IPS-18c (cell line): ENCODE data around the gene RNF8.
A peak's percentile ranks its signal among the peaks of the same experiment; 100 is the strongest.
"Not testable (repeated sequence)": the region's sequence is repeated elsewhere in the genome, so short reads cannot be mapped to it uniquely, and the experiment has no call there.

Source experiments
- H3K4me3 ChIP-seq: 2 replicates; pipeline ENCODE4 v1.7.0; 2013; ENCODE audit warnings: low read depth, mild to moderate bottlenecking, low read length, moderate library complexity; ENCODE audit not compliant: insufficient read depth
- H3K9me3 ChIP-seq: one replicate; pipeline ENCODE4 v1.6.1; 2013; ENCODE audit warnings: mild to moderate bottlenecking, low read length, moderate library complexity; ENCODE audit not compliant: control insufficient read depth, insufficient read depth

RNF8 gene, protein sequence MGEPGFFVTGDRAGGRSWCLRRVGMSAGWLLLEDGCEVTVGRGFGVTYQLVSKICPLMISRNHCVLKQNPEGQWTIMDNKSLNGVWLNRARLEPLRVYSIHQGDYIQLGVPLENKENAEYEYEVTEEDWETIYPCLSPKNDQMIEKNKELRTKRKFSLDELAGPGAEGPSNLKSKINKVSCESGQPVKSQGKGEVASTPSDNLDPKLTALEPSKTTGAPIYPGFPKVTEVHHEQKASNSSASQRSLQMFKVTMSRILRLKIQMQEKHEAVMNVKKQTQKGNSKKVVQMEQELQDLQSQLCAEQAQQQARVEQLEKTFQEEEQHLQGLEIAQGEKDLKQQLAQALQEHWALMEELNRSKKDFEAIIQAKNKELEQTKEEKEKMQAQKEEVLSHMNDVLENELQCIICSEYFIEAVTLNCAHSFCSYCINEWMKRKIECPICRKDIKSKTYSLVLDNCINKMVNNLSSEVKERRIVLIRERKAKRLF

DNA sequence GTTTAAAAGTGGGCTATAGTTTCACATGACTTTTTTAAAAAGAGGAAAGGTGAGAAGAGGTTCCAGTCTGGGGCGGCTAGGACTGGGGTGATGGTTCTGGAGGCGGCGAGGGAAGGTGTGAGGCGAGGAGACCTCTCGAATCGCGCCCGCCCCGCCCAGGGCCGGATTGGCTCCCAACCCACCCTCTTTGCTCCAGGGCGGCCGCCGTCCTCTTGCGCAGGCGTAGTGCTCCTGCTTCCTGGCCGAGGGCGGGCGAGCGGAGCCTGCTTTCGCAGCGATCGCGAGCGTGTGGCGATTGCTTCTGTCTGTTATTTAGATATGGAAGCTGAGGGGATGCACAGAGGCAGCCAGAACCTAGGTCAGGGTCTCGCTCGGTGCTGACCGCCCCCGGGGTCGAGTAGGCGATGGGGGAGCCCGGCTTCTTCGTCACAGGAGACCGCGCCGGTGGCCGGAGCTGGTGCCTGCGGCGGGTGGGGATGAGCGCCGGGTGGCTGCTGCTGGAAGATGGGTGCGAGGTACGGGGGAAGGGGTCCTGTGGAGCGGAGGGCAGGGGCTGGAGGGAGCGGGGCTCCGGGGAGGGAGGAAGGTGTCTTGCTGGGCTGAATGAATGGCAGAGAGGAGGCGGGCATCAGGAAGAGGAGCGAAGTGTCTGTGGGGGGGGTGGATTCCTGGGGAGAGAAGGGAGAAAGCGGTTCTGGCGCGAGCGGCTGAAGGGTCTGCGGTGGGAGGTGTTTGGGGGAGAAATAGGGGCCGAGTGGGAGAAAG lies at the start of gene RNF8:
TSS of gene RNF8 (plus strand) at position 223 of the 765 bp plus-strand sequence. CDS start at position 405, 182 bp downstream.
- Histone ChIP-seq H3K4me3 (peak within 1 kb of the TSS; percentile 97), H3K9me3 (peaks cover 2% of the 10 kb centered on the region)

DNA sequence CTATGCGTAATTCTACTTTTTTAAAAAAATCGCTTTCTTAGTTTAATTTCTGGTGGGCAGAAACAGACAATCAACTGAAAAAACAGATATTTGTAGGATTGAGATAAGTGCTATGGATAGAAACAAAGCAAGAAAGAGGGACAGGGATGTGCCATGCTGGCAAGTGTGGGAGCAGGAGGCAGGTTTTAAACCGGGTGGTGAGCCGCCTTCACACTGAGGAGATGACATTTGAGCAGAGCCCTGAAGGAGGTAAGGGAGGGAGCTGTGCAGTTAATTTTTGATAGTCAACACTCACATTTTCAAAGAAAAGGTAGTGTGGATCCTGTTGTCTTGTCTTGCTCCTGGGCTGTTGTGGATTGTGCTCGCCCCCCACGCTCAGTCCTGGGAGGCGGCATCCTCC lies 49.0 kb upstream of the RNF8 start:
- Histone ChIP-seq H3K4me3 (no peak overlapping the region), H3K9me3 (no peaks in the 10 kb centered on the region)

DNA sequence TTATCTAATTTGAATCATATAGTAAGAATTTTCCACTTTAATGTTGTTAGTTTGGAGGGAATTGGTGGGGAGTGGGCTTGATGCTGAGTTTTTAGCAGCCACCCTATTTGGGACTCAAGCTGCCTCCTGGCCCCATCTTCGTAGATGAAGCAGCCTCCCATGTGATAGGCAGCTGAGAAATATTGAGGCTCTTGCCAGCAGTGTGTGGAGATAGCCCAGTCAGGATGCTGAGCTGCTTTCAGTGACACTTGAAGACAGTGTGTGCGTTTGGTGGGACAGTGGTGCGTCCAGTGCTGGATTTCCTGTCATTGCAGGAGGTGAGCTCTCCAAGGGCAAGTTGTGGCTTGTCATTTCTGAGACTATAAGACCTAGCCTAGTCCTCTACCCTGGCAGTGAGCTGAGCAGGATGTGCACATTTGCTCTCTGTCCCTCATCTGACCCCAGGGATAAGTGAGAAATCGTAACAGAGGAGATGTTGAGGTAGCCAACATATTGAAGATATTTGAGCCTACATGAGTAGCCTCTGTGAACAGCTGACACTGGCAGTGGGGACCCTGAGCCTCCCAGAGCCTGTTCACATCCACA lies 47.9 kb upstream of the RNF8 start:
- no peaks in the 10 kb centered on the region for H3K9me3 ChIP-seq
- no peak overlapping the region for H3K4me3 ChIP-seq

DNA sequence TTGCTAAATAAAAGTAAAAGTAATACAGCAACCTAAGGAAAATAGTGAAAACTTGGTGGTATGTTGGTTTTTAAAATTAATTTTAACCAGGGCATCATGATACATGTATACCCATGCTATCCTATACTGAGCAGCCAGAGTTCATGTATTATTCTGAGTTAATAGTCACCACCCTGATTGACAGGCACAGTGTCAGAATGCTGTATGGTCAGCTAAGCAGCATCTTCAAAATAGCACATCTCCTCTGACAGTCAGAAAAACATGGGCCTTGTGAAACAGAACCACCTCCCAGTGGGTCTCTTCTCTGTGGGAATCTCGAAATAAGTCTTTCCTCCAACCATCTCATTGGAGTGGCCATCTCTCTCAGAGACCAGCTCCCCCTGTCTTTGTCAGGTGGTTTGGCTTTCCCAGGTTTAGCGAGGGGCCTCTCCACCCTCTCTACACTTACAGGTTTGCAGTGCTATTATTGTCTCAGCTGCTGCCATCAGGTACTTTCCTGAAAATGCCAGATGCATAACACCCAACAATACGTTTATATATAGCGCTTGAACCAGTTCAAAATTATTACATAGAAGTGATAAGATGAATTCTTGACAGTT lies 47.1 kb upstream of the RNF8 start:
- H3K4me3 ChIP-seq: no peak overlapping the region
- H3K9me3 ChIP-seq: no peaks in the 10 kb centered on the region

DNA sequence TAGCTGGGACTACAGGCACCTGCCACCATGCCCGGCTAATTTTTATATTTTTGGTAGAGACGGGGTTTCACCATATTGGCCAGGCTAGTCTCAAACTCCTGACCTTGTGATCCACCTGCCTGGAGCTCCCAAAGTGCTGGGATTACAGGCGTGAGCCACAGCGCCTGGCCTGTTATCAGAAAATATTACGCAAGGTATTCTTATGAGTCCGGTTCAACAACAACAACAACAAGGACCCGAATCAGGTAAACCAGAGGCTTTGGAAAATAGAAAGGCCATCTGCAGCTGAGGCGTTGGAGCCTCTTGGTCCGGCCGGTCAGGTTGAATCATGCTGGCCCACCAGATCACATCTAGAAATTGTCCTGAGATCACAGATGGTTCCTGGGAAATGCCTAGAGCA lies 46.3 kb upstream of the RNF8 start:
- not testable (repeated sequence) for H3K4me3 ChIP-seq, H3K9me3 ChIP-seq

DNA sequence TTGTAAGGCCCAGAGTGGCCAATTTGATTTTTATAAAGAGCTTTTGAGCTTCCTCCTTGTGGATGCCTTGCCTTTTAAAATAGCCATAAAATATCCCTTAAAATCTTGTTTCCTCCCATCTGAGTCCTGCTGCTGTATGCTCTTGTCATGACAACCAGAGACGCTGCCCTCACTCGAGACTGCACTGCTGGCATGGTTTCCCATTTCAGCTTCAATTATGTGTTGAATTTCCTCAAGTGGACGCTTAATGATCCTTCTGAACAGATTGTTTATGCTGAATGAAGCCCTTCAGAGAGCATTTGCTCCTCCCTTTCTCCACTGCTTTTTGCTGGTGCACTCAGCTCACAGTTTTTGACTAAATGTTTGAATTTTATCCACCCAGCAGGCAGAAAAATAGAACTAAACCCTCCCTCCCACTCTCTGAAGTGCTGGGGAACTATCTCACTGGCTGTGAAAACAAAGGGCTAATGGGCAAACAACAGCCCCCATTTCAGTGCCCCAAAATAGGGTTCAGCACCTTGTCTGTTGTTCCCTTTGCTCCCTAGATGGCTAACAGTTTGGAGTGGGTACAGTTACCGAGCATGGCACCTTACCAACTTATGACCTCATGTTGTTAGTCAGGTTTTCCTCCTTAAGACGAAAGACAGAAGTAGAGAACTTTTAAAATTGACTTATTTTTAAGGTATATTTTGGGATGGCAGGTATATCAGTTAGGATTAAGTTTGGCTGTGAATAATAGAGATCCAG lies 45.5 kb upstream of the RNF8 start:
- Histone ChIP-seq H3K4me3 (no peak overlapping the region), H3K9me3 (no peaks in the 10 kb centered on the region)

DNA sequence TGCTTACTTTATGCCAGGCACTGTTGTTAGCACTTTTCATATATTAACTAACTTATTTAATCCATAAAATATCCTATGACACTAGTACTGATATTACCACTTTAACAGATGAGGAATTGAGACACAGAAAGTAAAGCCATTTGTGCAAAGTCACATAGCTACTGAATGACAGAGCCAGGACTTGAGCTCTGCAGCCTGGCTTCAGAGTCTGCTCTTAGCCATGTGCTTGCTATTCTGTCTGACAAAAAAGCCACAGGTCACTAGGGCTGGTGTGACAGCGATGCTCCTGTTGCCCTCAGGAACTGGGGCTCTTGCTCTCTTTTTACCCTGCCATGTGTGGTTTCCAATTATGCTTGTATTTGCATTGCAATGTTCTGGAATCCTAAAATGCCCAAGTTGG lies 44.7 kb upstream of the RNF8 start:
- Histone ChIP-seq H3K4me3 (no peak overlapping the region), H3K9me3 (no peaks in the 10 kb centered on the region)

DNA sequence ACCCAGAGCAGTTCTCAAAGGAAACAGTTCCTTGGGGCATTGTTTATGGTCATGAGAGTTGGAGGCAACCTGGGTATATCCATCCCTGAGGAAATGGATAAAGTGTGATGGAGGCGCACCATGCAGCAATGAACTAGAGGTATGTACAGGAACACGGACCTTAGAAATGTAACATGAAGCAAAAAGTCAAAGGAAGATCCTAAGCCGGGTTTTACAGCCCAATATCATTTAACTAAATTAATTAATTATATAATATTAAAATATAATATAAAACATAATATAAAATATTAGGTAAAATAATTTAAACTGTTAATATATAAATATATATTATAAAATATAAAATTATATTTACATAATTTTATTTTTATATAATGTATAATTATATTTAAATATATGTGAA lies 44.1 kb upstream of the RNF8 start:
- H3K9me3 ChIP-seq: no peaks in the 10 kb centered on the region
- no peak overlapping the region for H3K4me3 ChIP-seq

DNA sequence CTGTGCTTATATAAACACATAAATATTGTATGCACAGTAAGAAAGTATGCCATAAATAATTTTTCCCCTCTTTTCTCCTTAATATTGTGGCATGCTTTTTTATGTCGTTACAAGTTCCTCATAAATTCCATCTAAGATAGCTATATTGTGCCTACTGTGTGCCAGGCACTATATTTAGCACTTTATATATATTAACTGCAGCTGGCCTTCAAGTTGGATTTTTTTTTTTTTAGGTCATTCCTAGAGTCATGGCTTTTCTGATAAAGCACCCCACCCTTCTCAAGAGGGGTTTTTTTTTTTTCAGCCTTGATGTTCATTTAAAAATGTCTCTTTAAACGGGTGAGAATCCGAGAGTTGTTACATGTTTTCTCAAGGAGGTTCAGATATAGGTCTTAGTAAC lies 42.8 kb upstream of the RNF8 start:
- H3K9me3 ChIP-seq: no peaks in the 10 kb centered on the region
- no peak overlapping the region for H3K4me3 ChIP-seq

DNA sequence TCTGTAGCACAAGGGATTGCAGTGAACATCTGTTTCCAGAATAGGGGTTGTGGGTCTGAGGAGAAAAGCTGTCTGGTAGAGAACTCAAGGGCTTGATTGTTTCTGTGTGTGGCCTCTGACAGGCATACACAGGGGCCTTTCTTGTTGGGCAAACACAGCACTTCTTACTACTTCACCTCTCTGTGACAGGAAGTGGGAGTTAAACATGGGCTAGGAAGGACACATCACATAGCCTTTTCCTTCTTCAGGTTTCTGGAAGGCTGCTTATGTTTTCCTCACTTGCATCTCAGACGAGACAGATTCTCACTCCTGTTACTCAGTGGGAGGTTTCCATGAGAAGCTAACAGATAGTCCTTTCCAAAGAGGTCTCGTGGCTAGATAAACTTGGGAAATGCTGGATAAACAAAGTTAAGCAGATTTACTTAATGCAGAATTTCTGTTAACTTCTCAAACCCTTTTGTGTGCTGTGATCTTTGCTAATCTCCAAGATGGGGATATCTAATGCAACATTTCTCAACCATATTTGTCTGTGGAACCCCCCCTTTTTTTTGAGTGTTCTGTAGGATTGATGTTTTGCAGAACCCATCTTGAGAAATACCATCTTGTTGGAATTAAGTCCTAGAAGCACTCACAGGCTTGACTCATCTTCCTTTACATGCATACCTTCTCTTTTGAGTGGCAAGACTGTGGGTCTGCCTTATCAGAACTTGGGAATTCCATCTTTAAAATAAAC lies 41.9 kb upstream of the RNF8 start:
- H3K4me3 ChIP-seq: no peak overlapping the region
- H3K9me3 ChIP-seq: no peaks in the 10 kb centered on the region

DNA sequence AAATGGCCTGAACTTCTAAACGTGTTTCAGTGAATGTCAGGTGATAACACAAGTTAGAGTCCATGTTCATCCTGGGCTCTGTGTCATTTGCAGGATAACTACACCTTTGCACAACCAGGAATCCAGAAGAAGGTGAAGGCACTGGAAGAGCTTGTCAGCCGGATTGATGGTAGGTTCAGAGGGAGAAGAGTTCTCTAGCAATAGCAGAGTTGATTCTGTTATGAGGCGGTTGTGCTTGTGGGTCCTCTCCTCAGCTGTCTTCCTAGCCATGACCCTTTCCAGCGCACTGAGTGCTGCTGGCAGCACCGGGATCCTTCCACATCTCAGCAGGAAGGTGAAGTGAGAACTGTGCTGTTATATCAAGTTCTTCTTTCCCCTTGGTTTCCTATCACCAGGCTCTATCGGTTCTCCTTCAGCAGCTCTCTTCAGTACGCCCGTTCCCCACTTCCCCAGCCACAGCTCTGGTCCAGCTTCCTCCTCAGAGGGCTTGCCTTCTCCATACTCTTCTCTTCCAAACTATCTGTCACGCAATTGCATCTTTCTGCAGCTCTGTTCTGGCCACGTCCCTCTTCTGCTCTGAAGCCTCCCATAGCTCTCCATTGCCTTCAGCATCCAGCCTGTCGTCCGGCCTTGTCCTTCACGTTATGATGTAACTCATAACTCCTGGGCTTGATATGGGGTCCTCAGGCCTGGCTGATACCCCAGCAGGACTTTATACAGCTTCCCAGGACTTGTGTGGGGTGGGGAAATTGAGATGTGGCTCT lies 39.9 kb upstream of the RNF8 start:
- Histone ChIP-seq H3K4me3 (no peak overlapping the region), H3K9me3 (no peaks in the 10 kb centered on the region)

DNA sequence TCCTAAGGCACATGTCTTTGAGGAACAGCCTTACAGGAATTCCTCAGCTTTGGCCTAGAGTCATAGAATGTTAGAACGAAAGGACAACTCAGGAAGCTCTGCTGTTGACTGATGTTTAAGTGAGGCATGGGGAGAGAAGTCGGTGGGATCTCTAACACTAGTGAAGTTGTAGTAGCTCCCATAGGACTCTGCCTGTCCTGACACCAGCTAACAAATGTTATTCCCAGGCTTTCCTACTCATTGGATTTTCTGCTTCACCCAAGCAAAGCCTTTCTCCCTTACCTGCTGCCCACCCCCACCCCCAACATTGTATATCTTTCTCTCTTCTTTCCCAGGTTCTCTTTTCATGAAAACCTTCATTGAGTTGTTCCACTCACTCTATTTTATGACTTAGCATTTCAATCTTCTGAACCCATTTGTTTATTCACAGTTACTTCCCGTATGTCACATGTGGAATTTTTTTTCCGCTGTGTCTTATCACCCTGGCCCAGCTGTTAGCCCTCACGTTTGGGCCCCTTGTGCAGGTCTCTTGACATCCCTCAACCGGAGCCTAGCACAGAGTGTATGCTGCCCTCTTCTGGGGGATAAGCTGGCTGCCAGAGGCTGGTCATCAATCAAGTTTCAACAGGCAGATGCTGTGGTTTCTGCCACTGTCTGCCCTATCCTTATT lies 39.2 kb upstream of the RNF8 start:
- no peak overlapping the region for H3K4me3 ChIP-seq
- H3K9me3 ChIP-seq: no peaks in the 10 kb centered on the region

DNA sequence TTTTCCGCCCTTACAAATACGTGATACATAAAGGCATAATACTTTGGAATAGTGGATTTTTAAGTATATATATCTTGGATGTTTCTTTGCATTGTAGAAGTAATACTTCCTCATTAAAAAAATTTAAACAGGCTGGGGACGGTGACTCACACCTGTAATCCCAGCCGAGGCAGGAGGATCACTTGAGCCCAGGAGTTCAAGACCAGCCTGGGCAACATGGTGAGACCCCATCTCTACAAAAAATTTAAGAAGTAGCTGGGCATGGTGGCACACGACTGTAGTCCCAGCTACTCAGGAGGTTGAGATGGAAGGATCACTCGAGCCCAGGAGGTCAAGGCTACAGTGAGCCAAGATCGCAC lies 38.6 kb upstream of the RNF8 start:
- Histone ChIP-seq H3K4me3 (no peak overlapping the region), H3K9me3 (no peaks in the 10 kb centered on the region)

DNA sequence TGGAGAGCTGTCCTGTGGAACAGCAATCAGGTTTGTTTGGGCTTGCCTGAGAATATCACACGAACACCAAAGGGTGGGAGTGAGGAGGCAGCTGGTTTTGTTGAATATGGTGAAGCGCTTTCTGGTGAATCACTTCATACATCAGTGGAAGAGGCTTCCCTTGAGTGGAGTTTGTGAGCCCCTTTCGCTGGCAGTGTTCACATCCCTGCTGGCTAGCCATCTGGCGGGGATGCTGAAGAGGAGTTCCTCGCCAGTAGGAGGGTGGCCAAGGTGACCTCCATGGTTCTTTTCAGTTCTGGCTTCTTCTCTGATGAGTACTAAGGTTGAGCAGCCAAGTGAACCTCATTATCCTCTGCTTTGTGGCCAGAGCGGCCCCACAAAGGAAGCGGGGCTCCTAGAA lies 37.7 kb upstream of the RNF8 start:
- Histone ChIP-seq H3K4me3 (no peak overlapping the region), H3K9me3 (no peaks in the 10 kb centered on the region)

DNA sequence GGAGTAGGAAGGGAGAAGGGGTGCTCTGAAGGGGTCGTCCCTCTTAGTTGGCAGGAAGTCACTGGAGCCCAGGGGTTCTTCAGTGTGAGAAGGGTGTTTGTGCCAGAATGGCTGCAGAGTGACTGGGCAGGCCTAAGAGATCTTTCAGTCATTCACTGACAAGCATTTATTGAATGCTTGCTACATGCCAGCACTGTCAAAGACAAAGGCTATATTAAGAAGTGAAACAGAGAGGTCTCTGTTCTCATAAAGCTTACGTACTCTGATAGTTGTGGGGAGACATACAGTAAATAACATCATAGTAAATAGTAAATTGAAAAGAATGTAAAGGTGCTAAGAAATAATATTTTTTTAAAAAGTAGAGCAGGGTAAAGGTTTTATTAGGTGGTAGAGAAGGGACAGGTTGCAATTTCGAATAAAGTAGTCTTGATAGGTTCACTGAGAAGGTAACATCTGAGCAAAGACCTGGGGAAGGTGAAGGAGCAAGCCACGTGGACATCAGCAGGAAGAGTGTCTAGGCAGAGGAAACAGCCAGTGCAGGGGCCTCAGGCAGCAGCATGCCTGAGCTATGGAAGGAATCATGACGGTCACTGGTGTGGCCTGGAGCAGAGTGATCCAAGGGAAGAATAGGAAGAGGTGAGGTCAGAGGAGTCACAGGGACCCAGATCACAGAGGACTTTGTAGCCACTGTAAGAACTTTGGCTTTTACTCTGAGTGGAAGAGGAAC lies 36.3 kb upstream of the RNF8 start:
- no peaks in the 10 kb centered on the region for H3K9me3 ChIP-seq

More for the DNA sequence above, 36.3 kb upstream of the RNF8 start:
- no peak overlapping the region for H3K4me3 ChIP-seq
